AG04450 (cell line): ENCODE data around the gene TANGO6. TPM values are rescaled to one million over a fixed set of nuclear protein-coding genes. Genes with fewer than 3 reads are reported as not detected.
A peak's percentile ranks its signal among the peaks of the same experiment; 100 is the strongest.

Source experiments
- CTCF ChIA-PET: fragments of 300-600, 350-600 bp; formaldehyde crosslinking; extraction: SDS; loops from one replicate; lab custom pipeline; 2022; ENCODE audit warnings: antibody characterized with exemption, inconsistent platforms; lab: Charles Lee
- POLR2A ChIA-PET: fragments of 350-600 bp; formaldehyde crosslinking; extraction: SDS; loops from one replicate; lab custom pipeline; 2021; ENCODE audit warnings: antibody characterized with exemption, inconsistent platforms; lab: Yijun Ruan, JAX
- DNase-seq: peaks from one replicate; pipeline ENCODE4 v3.0.0-alpha.2; 2011; ENCODE audit warnings: low read depth, low spot score
- H3K27ac ChIP-seq: one replicate; pipeline ENCODE4 v1.5.1; 2012; ENCODE audit warnings: low read depth, low read length, control low read depth
- H3K27me3 ChIP-seq: one replicate; pipeline ENCODE4 v1.6.0; 2012; ENCODE audit warnings: low read length; ENCODE audit not compliant: control insufficient read depth, insufficient read depth
- H3K4me3 ChIP-seq: 2 replicates; pipeline ENCODE4 v1.5.1; 2011; ENCODE audit warnings: mild to moderate bottlenecking, low read depth, low read length, control low read depth
- H3K9me3 ChIP-seq: 2 replicates; pipeline ENCODE4 v1.5.1; 2012; ENCODE audit warnings: low read length; ENCODE audit not compliant: control insufficient read depth, insufficient read depth
- polyA plus RNA-seq: library from polyadenylated mRNA; depleted of rRNA; stranded (reverse); fragments of >200 nt; gene quantifications from 2 replicates; pipeline ENCODE4 v1.2.3, GENCODE V29; 2011
- TF ChIP-seq, protein P1 (sequence below): IDR thresholded peaks from 2 replicates; pipeline ENCODE4 v1.5.1; 2011; ENCODE audit warnings: low read depth, low read length, control low read depth, inconsistent platforms

TANGO6 gene
- polyA plus RNA-seq, 1 experiment: 11.6 TPM

DNA sequence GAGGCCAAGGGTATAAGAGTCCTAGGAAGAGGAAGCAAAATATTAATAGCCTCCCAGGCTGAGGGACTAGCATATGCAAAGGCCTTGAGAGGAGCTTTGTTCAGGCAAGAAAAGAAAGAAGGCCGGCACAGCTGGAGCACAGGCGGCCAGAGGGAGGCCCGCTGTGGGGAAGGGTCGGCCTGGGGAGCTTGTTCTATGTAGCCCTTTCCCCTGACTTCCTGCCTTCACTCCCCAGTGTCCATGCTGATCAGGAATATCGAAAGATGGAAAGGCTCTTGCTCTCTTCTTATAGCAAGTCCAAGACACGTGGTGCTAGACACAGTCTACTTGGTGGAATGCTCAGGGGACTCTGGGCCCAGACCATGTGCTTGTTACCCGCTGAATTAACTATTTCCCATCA, 234.7 kb downstream of the TANGO6 start:
- no peak overlapping the region for H3K27ac ChIP-seq
- POLR2A ChIA-PET: no interaction called here
- CTCF ChIA-PET: no interaction called here

GRCh38 chr16:69079697-69080096, 236.4 kb downstream of the TANGO6 start:
- DNase-seq: no peak
- no peaks in the 10 kb centered on the region for H3K9me3 ChIP-seq
- TF ChIP-seq, protein P1, sequence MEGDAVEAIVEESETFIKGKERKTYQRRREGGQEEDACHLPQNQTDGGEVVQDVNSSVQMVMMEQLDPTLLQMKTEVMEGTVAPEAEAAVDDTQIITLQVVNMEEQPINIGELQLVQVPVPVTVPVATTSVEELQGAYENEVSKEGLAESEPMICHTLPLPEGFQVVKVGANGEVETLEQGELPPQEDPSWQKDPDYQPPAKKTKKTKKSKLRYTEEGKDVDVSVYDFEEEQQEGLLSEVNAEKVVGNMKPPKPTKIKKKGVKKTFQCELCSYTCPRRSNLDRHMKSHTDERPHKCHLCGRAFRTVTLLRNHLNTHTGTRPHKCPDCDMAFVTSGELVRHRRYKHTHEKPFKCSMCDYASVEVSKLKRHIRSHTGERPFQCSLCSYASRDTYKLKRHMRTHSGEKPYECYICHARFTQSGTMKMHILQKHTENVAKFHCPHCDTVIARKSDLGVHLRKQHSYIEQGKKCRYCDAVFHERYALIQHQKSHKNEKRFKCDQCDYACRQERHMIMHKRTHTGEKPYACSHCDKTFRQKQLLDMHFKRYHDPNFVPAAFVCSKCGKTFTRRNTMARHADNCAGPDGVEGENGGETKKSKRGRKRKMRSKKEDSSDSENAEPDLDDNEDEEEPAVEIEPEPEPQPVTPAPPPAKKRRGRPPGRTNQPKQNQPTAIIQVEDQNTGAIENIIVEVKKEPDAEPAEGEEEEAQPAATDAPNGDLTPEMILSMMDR: no peak
- no peaks in the 10 kb centered on the region for H3K27me3 ChIP-seq
- POLR2A ChIA-PET: no interaction called here
- H3K27ac ChIP-seq: no peak overlapping the region
- CTCF ChIA-PET: no interaction called here
- H3K4me3 ChIP-seq: no peak overlapping the region

More for the DNA sequence above, 234.7 kb downstream of the TANGO6 start:
- H3K9me3 ChIP-seq: no peaks in the 10 kb centered on the region
- DNase-seq: no peak
- H3K27me3 ChIP-seq: no peaks in the 10 kb centered on the region
- no peak overlapping the region for H3K4me3 ChIP-seq
- TF ChIP-seq, protein P1: no peak

- Histone ChIP-seq H3K4me3 (no peak overlapping the region), H3K9me3 (no peaks in the 10 kb centered on the region), H3K27me3 (no peaks in the 10 kb centered on the region), H3K27ac (no peak overlapping the region)
- ChIA-PET CTCF (no interaction called here), POLR2A (no interaction called here)
- TF ChIP-seq, protein P1: 0 out of 2 replicates have a peak, but pooled peaks have one; percentile 5
- no peak for DNase-seq
Measured at GRCh38 chr16:69083306-69083941, 240.1 kb downstream of the TANGO6 start.

DNA sequence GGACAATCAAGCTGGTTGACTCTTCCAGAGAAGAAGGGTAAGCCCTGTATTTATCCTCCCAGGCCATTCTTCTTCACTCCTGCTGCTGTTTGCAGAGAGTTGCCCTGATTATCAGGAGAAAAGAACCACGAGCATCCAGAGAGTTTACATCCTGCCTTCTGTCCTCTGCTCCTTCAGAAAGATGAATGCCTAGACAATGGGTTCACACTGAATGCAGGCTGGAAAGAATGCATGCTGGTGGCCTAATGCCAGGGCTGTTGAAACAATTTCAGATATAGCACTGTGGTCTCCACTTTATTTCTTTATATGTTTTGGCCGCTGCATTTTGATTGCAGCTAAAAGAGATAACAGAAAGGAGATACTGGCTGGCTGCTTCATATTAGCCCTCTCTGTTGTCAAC, 241.0 kb downstream of the TANGO6 start:
- DNase-seq: no peak
- H3K27me3 ChIP-seq: no peaks in the 10 kb centered on the region
- H3K27ac ChIP-seq: no peak overlapping the region
- ChIA-PET POLR2A (no interaction called here), CTCF (interaction anchor here (1.0 kb wide), 2 partner anchors 27 to 40 kb away, joined by 3 read pairs; no protein-coding TSS in a partner anchor)
- H3K4me3 ChIP-seq: no peak overlapping the region
- TF ChIP-seq, protein P1: no peak
- H3K9me3 ChIP-seq: no peaks in the 10 kb centered on the region

DNA sequence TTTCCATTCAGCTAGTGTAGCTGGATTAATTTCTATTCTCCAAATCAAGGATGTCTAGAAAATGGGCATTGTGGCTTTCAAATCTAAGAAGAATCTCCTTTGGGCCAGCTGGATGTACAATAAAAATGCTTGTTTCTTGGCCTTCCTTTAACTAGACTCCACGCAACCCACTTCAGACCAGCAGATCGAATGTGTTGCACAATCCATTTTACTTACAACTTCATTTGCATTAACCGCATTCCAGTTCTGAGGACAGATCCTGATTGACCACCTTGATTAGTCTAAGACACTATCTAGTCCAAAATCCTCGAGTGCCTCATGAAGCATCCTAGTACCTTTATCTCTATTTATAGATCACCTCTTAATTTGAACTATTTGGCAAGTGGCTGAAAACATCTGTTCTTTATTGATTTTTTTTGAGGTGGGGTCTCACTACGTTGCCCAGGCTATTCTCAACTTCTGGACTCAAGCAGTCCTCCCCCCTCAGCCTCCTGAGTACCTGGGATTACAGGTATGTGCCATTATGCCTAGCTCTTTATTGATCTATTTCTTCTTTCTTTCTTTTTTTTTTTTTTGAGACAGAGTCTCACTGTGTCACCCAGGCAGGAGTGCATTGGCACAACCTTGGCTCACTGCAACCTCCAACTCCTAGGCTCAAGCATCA, 241.8 kb downstream of the TANGO6 start:
- no peak overlapping the region for H3K4me3 ChIP-seq
- POLR2A ChIA-PET: no interaction called here
- H3K27me3 ChIP-seq: no peaks in the 10 kb centered on the region
- no peaks in the 10 kb centered on the region for H3K9me3 ChIP-seq
- no peak overlapping the region for H3K27ac ChIP-seq
- CTCF ChIA-PET: interaction anchor here (1.0 kb wide), 2 partner anchors 26 to 39 kb away, joined by 3 read pairs; no protein-coding TSS in a partner anchor
- no peak for DNase-seq
- TF ChIP-seq, protein P1: no peak
